Ishikawa (cell line): ENCODE measurements around the gene OPN1SW.

ENCODE experiments used
- CEBPB ChIP-seq: IDR thresholded peaks from 2 replicates; pipeline ENCODE4 v1.6.1; 2012
- CREB1 ChIP-seq: IDR thresholded peaks from 2 replicates; pipeline ENCODE4 v1.6.1; 2012; ENCODE audit warnings: low read depth
- EGR1 ChIP-seq: IDR thresholded peaks from 2 replicates; pipeline ENCODE4 v1.6.1; 2012
- EP300 ChIP-seq: IDR thresholded peaks from 2 replicates; pipeline ENCODE4 v1.6.1; 2012; ENCODE audit warnings: borderline replicate concordance
- FOXM1 ChIP-seq: IDR thresholded peaks from 2 replicates; pipeline ENCODE4 v1.6.1; 2012; ENCODE audit warnings: low read depth, borderline replicate concordance
- NFIC ChIP-seq: IDR thresholded peaks from 2 replicates; pipeline ENCODE4 v1.6.1; 2012
- RAD21 ChIP-seq: IDR thresholded peaks from 2 replicates; pipeline ENCODE4 v1.6.1; 2012; ENCODE audit warnings: low read depth
- TAF1 ChIP-seq: IDR thresholded peaks from 2 replicates; pipeline ENCODE4 v1.6.1; 2012; ENCODE audit warnings: low read depth, mild to moderate bottlenecking
- TCF12 ChIP-seq: IDR thresholded peaks from 2 replicates; pipeline ENCODE4 v1.6.1; 2012; ENCODE audit warnings: low read depth
- TEAD4 ChIP-seq: IDR thresholded peaks from 2 replicates; pipeline ENCODE4 v1.6.1; 2012
- YY1 ChIP-seq: IDR thresholded peaks from 2 replicates; pipeline ENCODE4 v1.6.1; 2012; ENCODE audit warnings: low read depth
- ZBTB7A ChIP-seq: IDR thresholded peaks from 2 replicates; pipeline ENCODE4 v1.6.1; 2012; ENCODE audit warnings: low read depth
- TF ChIP-seq, protein P1 (sequence below): IDR thresholded peaks from 2 replicates; pipeline ENCODE4 v1.6.1; 2012
- TF ChIP-seq, protein P2 (sequence below): IDR thresholded peaks from 2 replicates; pipeline ENCODE4 v1.6.1; 2012; ENCODE audit warnings: low read depth, mild to moderate bottlenecking
- TF ChIP-seq, protein P3 (sequence below): IDR thresholded peaks from 2 replicates; pipeline ENCODE4 v1.6.1; 2012

The OPN1SW gene

DNA sequence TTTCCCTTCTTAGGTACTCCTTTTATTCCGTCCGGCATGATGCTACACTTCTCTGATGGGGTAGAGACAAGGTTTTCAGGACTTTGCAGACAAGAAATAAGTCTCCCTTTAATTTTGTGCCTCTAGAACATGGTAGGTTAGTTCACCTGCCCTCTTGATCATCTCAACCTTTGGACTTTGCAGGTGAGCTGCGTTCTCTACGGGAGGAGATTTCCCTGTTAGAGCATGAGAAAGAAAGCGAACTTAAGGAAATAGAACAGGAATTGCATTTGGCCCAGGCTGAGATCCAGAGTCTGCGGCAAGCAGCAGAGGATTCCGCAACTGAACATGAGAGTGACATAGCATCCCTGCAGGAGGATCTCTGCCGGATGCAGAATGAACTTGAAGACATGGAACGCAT, 25.4 kb upstream of the OPN1SW start:
- TF ChIP-seq RAD21 (no peak), CREB1 (no peak), NFIC (no peak), TAF1 (no peak), TEAD4 (no peak), CEBPB (no peak), EGR1 (no peak), FOXM1 (no peak), TCF12 (no peak), YY1 (no peak), ZBTB7A (no peak), EP300 (no peak)
- TF ChIP-seq, protein P1, sequence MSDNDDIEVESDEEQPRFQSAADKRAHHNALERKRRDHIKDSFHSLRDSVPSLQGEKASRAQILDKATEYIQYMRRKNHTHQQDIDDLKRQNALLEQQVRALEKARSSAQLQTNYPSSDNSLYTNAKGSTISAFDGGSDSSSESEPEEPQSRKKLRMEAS: no peak
- TF ChIP-seq, protein P2, sequence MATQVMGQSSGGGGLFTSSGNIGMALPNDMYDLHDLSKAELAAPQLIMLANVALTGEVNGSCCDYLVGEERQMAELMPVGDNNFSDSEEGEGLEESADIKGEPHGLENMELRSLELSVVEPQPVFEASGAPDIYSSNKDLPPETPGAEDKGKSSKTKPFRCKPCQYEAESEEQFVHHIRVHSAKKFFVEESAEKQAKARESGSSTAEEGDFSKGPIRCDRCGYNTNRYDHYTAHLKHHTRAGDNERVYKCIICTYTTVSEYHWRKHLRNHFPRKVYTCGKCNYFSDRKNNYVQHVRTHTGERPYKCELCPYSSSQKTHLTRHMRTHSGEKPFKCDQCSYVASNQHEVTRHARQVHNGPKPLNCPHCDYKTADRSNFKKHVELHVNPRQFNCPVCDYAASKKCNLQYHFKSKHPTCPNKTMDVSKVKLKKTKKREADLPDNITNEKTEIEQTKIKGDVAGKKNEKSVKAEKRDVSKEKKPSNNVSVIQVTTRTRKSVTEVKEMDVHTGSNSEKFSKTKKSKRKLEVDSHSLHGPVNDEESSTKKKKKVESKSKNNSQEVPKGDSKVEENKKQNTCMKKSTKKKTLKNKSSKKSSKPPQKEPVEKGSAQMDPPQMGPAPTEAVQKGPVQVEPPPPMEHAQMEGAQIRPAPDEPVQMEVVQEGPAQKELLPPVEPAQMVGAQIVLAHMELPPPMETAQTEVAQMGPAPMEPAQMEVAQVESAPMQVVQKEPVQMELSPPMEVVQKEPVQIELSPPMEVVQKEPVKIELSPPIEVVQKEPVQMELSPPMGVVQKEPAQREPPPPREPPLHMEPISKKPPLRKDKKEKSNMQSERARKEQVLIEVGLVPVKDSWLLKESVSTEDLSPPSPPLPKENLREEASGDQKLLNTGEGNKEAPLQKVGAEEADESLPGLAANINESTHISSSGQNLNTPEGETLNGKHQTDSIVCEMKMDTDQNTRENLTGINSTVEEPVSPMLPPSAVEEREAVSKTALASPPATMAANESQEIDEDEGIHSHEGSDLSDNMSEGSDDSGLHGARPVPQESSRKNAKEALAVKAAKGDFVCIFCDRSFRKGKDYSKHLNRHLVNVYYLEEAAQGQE: no peak
- TF ChIP-seq, protein P3, sequence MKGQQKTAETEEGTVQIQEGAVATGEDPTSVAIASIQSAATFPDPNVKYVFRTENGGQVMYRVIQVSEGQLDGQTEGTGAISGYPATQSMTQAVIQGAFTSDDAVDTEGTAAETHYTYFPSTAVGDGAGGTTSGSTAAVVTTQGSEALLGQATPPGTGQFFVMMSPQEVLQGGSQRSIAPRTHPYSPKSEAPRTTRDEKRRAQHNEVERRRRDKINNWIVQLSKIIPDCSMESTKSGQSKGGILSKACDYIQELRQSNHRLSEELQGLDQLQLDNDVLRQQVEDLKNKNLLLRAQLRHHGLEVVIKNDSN: no peak

DNA sequence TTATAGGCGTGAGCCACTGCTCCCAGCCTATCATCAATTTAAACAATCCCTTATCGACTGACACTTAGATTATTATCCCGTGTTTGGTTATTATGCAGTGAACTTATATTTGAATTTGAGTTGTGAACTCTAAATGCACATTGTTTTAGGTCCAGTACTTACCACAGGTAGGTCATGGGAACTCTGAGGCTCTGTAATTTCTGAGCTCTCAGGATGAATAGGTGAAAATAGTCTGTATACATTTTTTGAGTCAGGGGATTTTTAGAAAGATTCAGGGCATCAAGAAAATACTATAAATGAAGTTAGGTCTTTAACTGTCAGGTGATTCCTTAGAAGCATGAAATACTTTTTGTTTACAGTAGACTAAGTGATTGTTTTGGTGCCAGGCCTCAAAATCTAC, 25.0 kb upstream of the OPN1SW start:
- TF ChIP-seq FOXM1: no peak
- TF ChIP-seq YY1: no peak
- TF ChIP-seq CREB1: no peak
- TF ChIP-seq EP300: no peak
- TF ChIP-seq TEAD4: no peak
- TF ChIP-seq EGR1: no peak
- TF ChIP-seq, protein P2: no peak
- no peak for TF ChIP-seq TCF12
- TF ChIP-seq, protein P1: no peak
- no peak for TF ChIP-seq ZBTB7A
- no peak for TF ChIP-seq TAF1
- TF ChIP-seq NFIC: no peak

DNA sequence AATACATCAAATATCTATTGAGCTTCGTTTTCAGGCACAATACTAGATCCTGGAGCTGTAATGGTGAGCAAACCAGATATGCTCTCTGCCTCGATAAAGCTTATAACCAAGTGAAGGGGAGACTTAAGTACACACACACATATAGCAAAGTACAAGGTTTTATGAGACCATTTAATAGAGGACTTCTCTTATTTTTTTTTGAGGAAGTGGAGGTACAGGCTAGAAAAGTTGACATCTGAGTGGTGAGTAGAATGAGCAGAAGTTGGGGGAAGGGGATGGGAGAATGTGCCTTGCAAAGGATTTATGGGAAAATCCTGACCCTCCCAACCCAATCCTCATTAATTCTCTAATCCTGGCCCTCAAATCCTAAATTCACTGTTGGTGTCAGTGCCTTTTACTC, 23.9 kb upstream of the OPN1SW start:
- TF ChIP-seq YY1 (no peak), ZBTB7A (no peak), TAF1 (no peak), CEBPB (no peak), EGR1 (no peak), RAD21 (no peak), CREB1 (no peak), FOXM1 (no peak), TCF12 (no peak), NFIC (no peak), TEAD4 (no peak), EP300 (no peak)
- TF ChIP-seq, protein P3: no peak
- TF ChIP-seq, protein P1: no peak
- TF ChIP-seq, protein P2: no peak

DNA sequence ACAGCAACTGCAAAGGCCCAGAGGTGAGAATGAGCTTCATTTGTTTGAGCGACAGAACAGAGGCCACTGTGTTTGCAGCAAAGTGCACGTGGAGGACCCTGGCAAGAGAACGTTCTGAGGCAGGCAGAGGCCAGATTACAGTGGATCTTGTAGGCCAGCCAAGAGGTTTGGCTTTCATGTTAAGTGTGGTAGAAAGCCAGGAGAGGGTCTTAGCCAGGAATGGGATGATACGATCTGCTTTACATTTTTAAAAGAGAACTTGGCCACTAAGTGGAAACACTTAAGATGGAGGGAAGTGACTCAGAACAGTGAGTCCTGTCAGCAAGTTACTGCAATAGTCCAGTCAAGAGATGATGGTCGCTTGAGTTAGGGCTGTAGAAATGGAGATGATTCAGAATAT, 20.7 kb upstream of the OPN1SW start:
- TF ChIP-seq, protein P2: no peak
- TF ChIP-seq TCF12 (no peak), CEBPB (no peak), RAD21 (no peak), YY1 (no peak)
- TF ChIP-seq, protein P3: no peak
